Measurements from ENCODE around the gene PACSIN3. TPM values are rescaled to one million over a fixed set of nuclear protein-coding genes. Genes with fewer than 3 reads are reported as not detected.
"Not testable (repeated sequence)": the region's sequence is repeated elsewhere in the genome, so short reads cannot be mapped to it uniquely, and the experiment has no call there.

PACSIN3 gene
- total RNA-seq, 4 donors from 2014 or later: 1.2 to 13.9 (median 9.8) TPM

DNA sequence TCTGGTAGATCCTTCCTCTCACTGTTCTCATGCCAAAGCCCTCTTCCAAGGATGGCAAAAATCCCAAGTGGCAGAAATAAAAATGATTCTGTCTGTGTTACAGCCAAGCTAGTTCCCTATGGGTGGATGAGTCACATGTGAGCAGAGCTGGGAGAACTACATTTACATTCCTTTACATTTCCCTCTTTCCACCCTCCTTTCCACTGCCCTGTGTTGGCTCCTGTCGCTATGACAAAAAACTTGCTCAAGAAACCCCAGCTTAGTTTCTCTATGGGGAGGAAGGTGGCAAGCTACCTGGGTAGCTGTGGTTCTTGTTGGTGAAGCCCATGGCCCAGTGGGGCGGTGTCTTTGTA is 18.4 kb upstream of the PACSIN3 start:
- intact Hi-C loops (cut with DNase I; ENCODE audit: low total_unique reads) (no loop called here), in situ Hi-C loops (cut with MboI; ENCODE audit: low pct_ligation_motif_present in 1 of 4, low pct_unique_long_range_greater_than_20kb in 1 of 4, low sequenced_read_pairs in 3 of 4) (no loop called here)
- WGBS, 2 donors (ENCODE audit: low coverage in 1 of 2): 76 to 80% methylated on average over 1 to 2 of the region's 2 CpGs
- Histone ChIP-seq H3K4me1 (peaks cover 0 to 5% (median 0%) of the 10 kb centered on the region in 4 donors), H3K36me3 (no peaks in the 10 kb centered on the region), H3K27ac (no peak overlapping the region), H3K9me3 (no peaks in the 10 kb centered on the region), H3K27me3 (no peaks in the 10 kb centered on the region), H3K4me3 (no peak overlapping the region)
- TF ChIP-seq POLR2A (IDR thresholded peaks at IDR 0.05): no peak
- no peak for TF ChIP-seq EP300 (IDR thresholded peaks at IDR 0.05; ENCODE audit: low read depth)
- TF ChIP-seq, protein P1, sequence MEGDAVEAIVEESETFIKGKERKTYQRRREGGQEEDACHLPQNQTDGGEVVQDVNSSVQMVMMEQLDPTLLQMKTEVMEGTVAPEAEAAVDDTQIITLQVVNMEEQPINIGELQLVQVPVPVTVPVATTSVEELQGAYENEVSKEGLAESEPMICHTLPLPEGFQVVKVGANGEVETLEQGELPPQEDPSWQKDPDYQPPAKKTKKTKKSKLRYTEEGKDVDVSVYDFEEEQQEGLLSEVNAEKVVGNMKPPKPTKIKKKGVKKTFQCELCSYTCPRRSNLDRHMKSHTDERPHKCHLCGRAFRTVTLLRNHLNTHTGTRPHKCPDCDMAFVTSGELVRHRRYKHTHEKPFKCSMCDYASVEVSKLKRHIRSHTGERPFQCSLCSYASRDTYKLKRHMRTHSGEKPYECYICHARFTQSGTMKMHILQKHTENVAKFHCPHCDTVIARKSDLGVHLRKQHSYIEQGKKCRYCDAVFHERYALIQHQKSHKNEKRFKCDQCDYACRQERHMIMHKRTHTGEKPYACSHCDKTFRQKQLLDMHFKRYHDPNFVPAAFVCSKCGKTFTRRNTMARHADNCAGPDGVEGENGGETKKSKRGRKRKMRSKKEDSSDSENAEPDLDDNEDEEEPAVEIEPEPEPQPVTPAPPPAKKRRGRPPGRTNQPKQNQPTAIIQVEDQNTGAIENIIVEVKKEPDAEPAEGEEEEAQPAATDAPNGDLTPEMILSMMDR (IDR thresholded peaks at IDR 0.05): no peak
- TF ChIP-seq POLR2AphosphoS5 (IDR thresholded peaks at IDR 0.05): no peak
- DNase-seq: no peak

DNA sequence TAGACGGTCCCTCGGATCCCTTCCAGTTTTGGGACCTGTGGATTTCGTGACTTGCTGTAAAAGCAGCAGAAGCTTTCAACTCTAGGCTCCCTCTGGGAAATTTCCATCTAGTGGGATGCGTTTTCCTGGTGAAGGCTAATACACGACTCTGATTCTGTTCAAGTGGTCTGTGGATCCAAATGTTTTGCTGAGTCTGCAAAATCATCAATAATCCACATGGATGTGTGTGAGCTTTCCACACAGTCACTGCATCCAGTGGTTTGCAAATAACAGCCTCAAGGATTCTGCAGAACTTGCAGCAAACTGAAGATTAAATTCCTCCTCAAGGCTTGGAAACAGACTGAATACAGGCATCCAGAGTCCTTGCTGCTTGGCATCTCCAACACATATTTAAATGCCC is 16.3 kb upstream of the PACSIN3 start:
- in situ Hi-C loops (cut with MboI; ENCODE audit: low pct_ligation_motif_present in 1 of 4, low pct_unique_long_range_greater_than_20kb in 1 of 4, low sequenced_read_pairs in 3 of 4) (no loop called here), intact Hi-C loops (cut with DNase I; ENCODE audit: low total_unique reads) (no loop called here)
- 88% methylated on average over 5 of the region's 5 CpGs; no CpG with 5 or more reads in 1 of the 2 donors for WGBS, 2 donors (ENCODE audit: low coverage in 1 of 2)

DNA sequence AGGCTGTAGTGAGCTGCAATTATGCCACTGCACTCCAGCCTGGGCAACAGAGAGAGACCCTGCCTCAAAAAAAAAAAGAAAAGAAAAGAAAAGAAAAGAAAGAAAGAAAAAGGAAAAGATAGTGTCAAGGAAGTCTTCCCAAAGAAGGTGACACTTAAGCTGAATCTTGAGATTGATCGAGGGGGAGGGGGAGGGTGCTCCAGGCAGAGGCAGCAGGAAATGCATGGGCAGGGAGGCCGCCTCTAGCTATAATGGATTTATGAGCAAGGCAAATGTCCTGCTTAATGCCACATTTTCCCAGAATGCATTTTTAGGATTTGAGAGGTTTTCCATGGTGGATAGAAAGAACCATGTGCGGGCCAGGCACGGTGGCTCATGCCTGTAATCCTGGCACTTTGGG is 14.8 kb upstream of the PACSIN3 start:
- Histone ChIP-seq H3K27me3 (no peaks in the 10 kb centered on the region), H3K27ac (no peak overlapping the region), H3K4me1 (peaks cover 0 to 5% (median 0%) of the 10 kb centered on the region in 4 donors), H3K4me3 (no peak overlapping the region), H3K36me3 (no peaks in the 10 kb centered on the region), H3K9me3 (no peaks in the 10 kb centered on the region)
- intact Hi-C loops (cut with DNase I; ENCODE audit: low total_unique reads) (no loop called here), in situ Hi-C loops (cut with MboI; ENCODE audit: low pct_ligation_motif_present in 1 of 4, low pct_unique_long_range_greater_than_20kb in 1 of 4, low sequenced_read_pairs in 3 of 4) (no loop called here)
- TF ChIP-seq POLR2AphosphoS5 (IDR thresholded peaks at IDR 0.05) (no peak), EP300 (IDR thresholded peaks at IDR 0.05; ENCODE audit: low read depth) (no peak), POLR2A (IDR thresholded peaks at IDR 0.05) (no peak)
- TF ChIP-seq, protein P1 (IDR thresholded peaks at IDR 0.05): no peak
- DNase-seq: no peak
- 92 to 100% methylated on average over 1 to 4 of the region's 4 CpGs for WGBS, 2 donors (ENCODE audit: low coverage in 1 of 2)

More for the DNA sequence above, 16.3 kb upstream of the PACSIN3 start:
- H3K4me3 ChIP-seq: no peak overlapping the region
- peaks cover 0 to 5% (median 0%) of the 10 kb centered on the region in 4 donors for H3K4me1 ChIP-seq
- H3K27ac ChIP-seq: no peak overlapping the region
- no peak for DNase-seq
- H3K36me3 ChIP-seq: no peaks in the 10 kb centered on the region
- TF ChIP-seq POLR2A (IDR thresholded peaks at IDR 0.05) (no peak), EP300 (IDR thresholded peaks at IDR 0.05; ENCODE audit: low read depth) (no peak), POLR2AphosphoS5 (IDR thresholded peaks at IDR 0.05) (no peak)
- TF ChIP-seq, protein P1 (IDR thresholded peaks at IDR 0.05): no peak
- no peaks in the 10 kb centered on the region for H3K27me3 ChIP-seq
- H3K9me3 ChIP-seq: no peaks in the 10 kb centered on the region

DNA sequence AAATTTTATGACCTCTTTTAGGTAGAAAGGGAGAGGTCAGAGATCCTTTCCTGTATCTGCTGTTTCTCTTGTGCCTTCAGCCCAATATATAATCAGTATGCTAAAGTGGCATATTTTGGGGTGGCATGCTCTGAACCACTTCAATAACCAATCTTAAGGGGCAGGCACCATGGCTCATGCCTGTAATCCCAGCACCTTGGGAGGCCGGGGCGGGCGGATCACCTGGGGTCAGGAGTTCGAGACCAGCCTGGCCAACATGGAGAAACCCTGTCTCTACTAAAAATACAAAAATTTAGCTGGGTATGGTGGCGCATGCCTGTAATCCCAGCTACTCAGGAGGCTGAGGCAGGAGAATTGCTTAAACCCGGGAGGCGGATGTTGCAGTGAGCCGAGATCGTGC is 11.9 kb upstream of the PACSIN3 start:
- DNase-seq; H3K9me3 ChIP-seq; H3K4me3 ChIP-seq; H3K36me3 ChIP-seq; H3K27me3 ChIP-seq; intact Hi-C loops (cut with DNase I; ENCODE audit: low total_unique reads); H3K4me1 ChIP-seq; H3K27ac ChIP-seq: not testable (repeated sequence)
- in situ Hi-C loops (cut with MboI; ENCODE audit: low pct_ligation_motif_present in 1 of 4, low pct_unique_long_range_greater_than_20kb in 1 of 4, low sequenced_read_pairs in 3 of 4): loop anchor here in 1 of 4 donors (25.0 kb wide), 1 partner anchor 164 kb away; the partner anchor contains the start of gene MYBPC3
- WGBS, 2 donors (ENCODE audit: low coverage in 1 of 2): 88% methylated on average over 9 of the region's 9 CpGs; no CpG with 5 or more reads in 1 of the 2 donors

DNA sequence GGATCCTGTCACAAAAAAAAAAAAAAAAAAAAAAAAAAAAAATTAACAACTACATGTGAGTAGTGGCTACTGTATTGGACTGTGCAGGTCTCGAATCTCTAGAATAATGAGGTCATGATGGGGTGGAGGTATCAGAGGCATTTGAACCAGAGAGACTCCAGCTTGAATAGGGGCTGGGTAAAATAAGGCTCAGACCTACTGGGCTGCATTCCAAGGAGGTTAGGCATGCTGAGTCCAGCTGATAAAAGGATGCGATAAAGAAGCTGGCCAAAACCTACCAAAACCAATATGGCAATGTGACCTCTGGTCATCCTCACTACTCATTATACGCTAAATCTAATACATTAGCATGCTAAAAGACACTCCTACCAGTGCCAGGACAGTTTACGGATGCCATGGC is 5.9 kb upstream of the PACSIN3 start:
- no peak for DNase-seq
- peaks cover 0 to 15% (median 7%) of the 10 kb centered on the region in 4 donors for H3K4me1 ChIP-seq
- WGBS, 2 donors (ENCODE audit: low coverage in 1 of 2): 87 to 89% methylated on average over 4 of the region's 4 CpGs
- TF ChIP-seq, protein P1 (IDR thresholded peaks at IDR 0.05): no peak
- no peak for TF ChIP-seq EP300 (IDR thresholded peaks at IDR 0.05; ENCODE audit: low read depth)
- TF ChIP-seq POLR2AphosphoS5 (IDR thresholded peaks at IDR 0.05): no peak
- no peak for TF ChIP-seq POLR2A (IDR thresholded peaks at IDR 0.05)
- H3K36me3 ChIP-seq: no peaks in the 10 kb centered on the region
- intact Hi-C loops (cut with DNase I; ENCODE audit: low total_unique reads): no loop called here
- H3K27me3 ChIP-seq: peaks cover 18% of the 10 kb centered on the region
- H3K9me3 ChIP-seq: no peaks in the 10 kb centered on the region
- H3K27ac ChIP-seq: no peak overlapping the region
- H3K4me3 ChIP-seq: no peak overlapping the region
- in situ Hi-C loops (cut with MboI; ENCODE audit: low pct_ligation_motif_present in 1 of 4, low pct_unique_long_range_greater_than_20kb in 1 of 4, low sequenced_read_pairs in 3 of 4): loop anchor here in 1 of 4 donors (25.0 kb wide), 1 partner anchor 170 kb away; the partner anchor contains the start of gene MYBPC3

DNA sequence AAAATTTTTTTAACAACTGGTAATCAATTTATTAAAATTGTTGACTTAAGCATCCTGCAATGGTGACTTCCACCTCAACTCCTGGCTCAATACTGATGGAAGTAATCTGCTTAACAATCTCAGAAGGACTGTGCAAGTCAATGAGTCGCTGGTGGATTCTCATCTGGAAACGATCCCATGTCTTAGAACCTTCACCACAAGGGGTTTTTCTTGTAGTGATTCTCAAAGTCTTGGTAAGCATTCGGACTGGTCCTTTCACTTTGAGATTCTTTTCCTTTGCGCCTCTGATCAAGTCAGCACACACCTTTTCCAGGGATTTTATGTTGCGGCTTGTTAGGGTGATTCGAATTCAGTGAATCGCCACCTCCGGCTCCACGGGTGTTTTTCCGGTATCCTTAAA is 4.9 kb upstream of the PACSIN3 start:
- intact Hi-C loops (cut with DNase I; ENCODE audit: low total_unique reads): not testable (repeated sequence)
- in situ Hi-C loops (cut with MboI; ENCODE audit: low pct_ligation_motif_present in 1 of 4, low pct_unique_long_range_greater_than_20kb in 1 of 4, low sequenced_read_pairs in 3 of 4): loop anchor here in 1 of 4 donors (25.0 kb wide), 1 partner anchor 171 kb away; the partner anchor contains the start of gene MYBPC3

More for the DNA sequence above, 4.9 kb upstream of the PACSIN3 start:
- not testable (repeated sequence) for H3K36me3 ChIP-seq, DNase-seq, H3K27ac ChIP-seq, H3K4me3 ChIP-seq, H3K9me3 ChIP-seq
- 83 to 86% methylated on average over 1 to 10 of the region's 10 CpGs for WGBS, 2 donors (ENCODE audit: low coverage in 1 of 2)
- Histone ChIP-seq H3K27me3 (peaks cover 27% of the 10 kb centered on the region), H3K4me1 (peaks cover 0 to 23% (median 13%) of the 10 kb centered on the region in 4 donors)

Measured in transverse colon (tissue), 4 donors.